IMR-90 (cell line): ENCODE results near the gene CNGB1. TPM values are rescaled to one million over a fixed set of nuclear protein-coding genes. Genes with fewer than 3 reads are reported as not detected.

ENCODE experiments used
- ATAC-seq: fragments of 200-7000 bp; cut with Tn5 transposase; 2 replicates; pipeline ENCODE4 v1.9.1; 2020; ENCODE audit warnings: low read depth, mild to moderate bottlenecking, moderate library complexity
- BruUV-seq: library from RNA; stranded (reverse); fragments of 400-500 nt; replicated peaks from 2 replicates; lab custom pipeline; 2021; lab: Mats Ljungman, UMichigan
- CTCF ChIA-PET: fragments of 300-600 bp; formaldehyde crosslinking; extraction: SDS; loops from one replicate; lab custom pipeline; 2021; ENCODE audit warnings: antibody characterized with exemption; lab: Yijun Ruan, JAX
- POLR2A ChIA-PET: fragments of 300-600 bp; sonication (Branson Sonifier 250); formaldehyde crosslinking; loops from one replicate; lab custom pipeline; 2022; ENCODE audit warnings: antibody characterized with exemption; ENCODE audit not compliant: unreplicated experiment; lab: Charles Lee
- DNase-seq: peaks from one replicate; pipeline ENCODE4 v3.0.0; 2013
- H2AFZ ChIP-seq: replicated peaks from 2 replicates; pipeline ENCODE3; 2013; ENCODE audit warnings: low read length, mild to moderate bottlenecking; ENCODE audit not compliant: poor library complexity
- H2AK5ac ChIP-seq: 2 replicates; pipeline ENCODE4 v1.6.1; 2013; ENCODE audit warnings: low read depth, low read length, inconsistent platforms
- H2AK9ac ChIP-seq: replicated peaks from 2 replicates; pipeline ENCODE3; 2013; ENCODE audit warnings: mild to moderate bottlenecking, low read depth, low read length, moderate library complexity; ENCODE audit not compliant: poor library complexity
- H2BK120ac ChIP-seq: 2 replicates; pipeline ENCODE4 v1.6.1; 2013; ENCODE audit warnings: low read depth, low read length, inconsistent platforms
- H2BK15ac ChIP-seq: 3 replicates; pipeline ENCODE4 v1.6.1; 2013; ENCODE audit warnings: low read depth, low read length, inconsistent platforms
- H2BK20ac ChIP-seq: 2 replicates; pipeline ENCODE4 v1.6.1; 2013; ENCODE audit warnings: low read depth, mild to moderate bottlenecking, inconsistent platforms, low read length, moderate library complexity
- H2BK5ac ChIP-seq: 2 replicates; pipeline ENCODE4 v1.6.1; 2013; ENCODE audit warnings: mild to moderate bottlenecking, low read depth, low read length, inconsistent platforms; ENCODE audit not compliant: poor library complexity, severe bottlenecking
- H3K14ac ChIP-seq: replicated peaks from 2 replicates; pipeline ENCODE4 v1.6.1; 2013; ENCODE audit warnings: low read depth, low read length, inconsistent platforms
- H3K18ac ChIP-seq: 2 replicates; pipeline ENCODE4 v1.6.1; 2013; ENCODE audit warnings: low read depth, low read length, control low read depth
- H3K23ac ChIP-seq: 2 replicates; pipeline ENCODE4 v1.6.1; 2013; ENCODE audit warnings: low read depth, low read length, inconsistent platforms
- H3K27ac ChIP-seq: 2 replicates; pipeline ENCODE4 v1.5.1; 2013; ENCODE audit warnings: mild to moderate bottlenecking, control low read depth, low read length; ENCODE audit not compliant: insufficient read depth
- H3K27me3 ChIP-seq: 2 replicates; pipeline ENCODE4 v1.6.1; 2013; ENCODE audit warnings: low read length; ENCODE audit not compliant: control insufficient read depth, insufficient read depth
- H3K36me3 ChIP-seq: 2 replicates; pipeline ENCODE4 v1.6.1; 2013; ENCODE audit warnings: low read length, mixed read lengths; ENCODE audit not compliant: control insufficient read depth, insufficient read depth
- H3K4ac ChIP-seq: 2 replicates; pipeline ENCODE4 v1.6.1; 2013; ENCODE audit warnings: low read depth, low read length, inconsistent platforms
- H3K4me1 ChIP-seq: 2 replicates; pipeline ENCODE4 v1.6.1; 2013; ENCODE audit warnings: low read length, mixed read lengths; ENCODE audit not compliant: control insufficient read depth, insufficient read depth
- H3K4me2 ChIP-seq: 2 replicates; pipeline ENCODE4 v1.6.1; 2013; ENCODE audit warnings: low read depth, mild to moderate bottlenecking, control low read depth, low read length, moderate library complexity
- H3K4me3 ChIP-seq: 2 replicates; pipeline ENCODE4 v1.5.1; 2013; ENCODE audit warnings: low read depth, mild to moderate bottlenecking, control low read depth, low read length, moderate library complexity; ENCODE audit not compliant: insufficient read depth
- H3K56ac ChIP-seq: 2 replicates; pipeline ENCODE4 v1.6.1; 2013; ENCODE audit warnings: low read length, inconsistent platforms; ENCODE audit not compliant: insufficient read depth; ENCODE audit errors: extremely low read depth
- H3K79me1 ChIP-seq, 2 experiments: 2 replicates each; pipeline ENCODE4 v1.6.1; 2013; ENCODE audit warnings: low read length in 2 of 2, inconsistent platforms in 1 of 2, low read depth in 1 of 2
- H3K9ac ChIP-seq: 2 replicates; pipeline ENCODE4 v1.6.1; 2013; ENCODE audit warnings: low read depth, low read length, control low read depth
- H3K9me1 ChIP-seq: 2 replicates; pipeline ENCODE4 v1.6.1; 2013; ENCODE audit warnings: low read length, inconsistent platforms; ENCODE audit not compliant: insufficient read depth
- H3K9me3 ChIP-seq: 2 replicates; pipeline ENCODE4 v1.6.1; 2013; ENCODE audit warnings: low read length; ENCODE audit not compliant: control insufficient read depth, insufficient read depth
- H4K20me1 ChIP-seq: 2 replicates; pipeline ENCODE4 v1.6.1; 2013; ENCODE audit warnings: low read length, inconsistent platforms; ENCODE audit not compliant: insufficient read depth
- H4K5ac ChIP-seq: 2 replicates; pipeline ENCODE4 v1.6.1; 2013; ENCODE audit warnings: mild to moderate bottlenecking, low read depth, low read length, control low read depth
- H4K8ac ChIP-seq, 2 experiments: 2 replicates each; pipeline ENCODE4 v1.6.1; 2013; ENCODE audit warnings: low read depth in 2 of 2, low read length in 2 of 2, control low read depth in 1 of 2, inconsistent platforms in 1 of 2
- H4K91ac ChIP-seq: 2 replicates; pipeline ENCODE4 v1.6.1; 2013; ENCODE audit warnings: low read depth, low read length, inconsistent platforms; ENCODE audit not compliant: insufficient read depth
- FOS ChIP-seq: fragments of 150-350 bp; IDR thresholded peaks from 2 replicates; pipeline ENCODE4 v1.6.1; 2016; ENCODE audit warnings: low read depth, low read length
- MXI1 ChIP-seq: IDR thresholded peaks from 2 replicates; pipeline ENCODE4 v1.6.1; 2012; ENCODE audit warnings: low read depth, mild to moderate bottlenecking, low read length, moderate library complexity, borderline replicate concordance
- WGBS, 2 experiments: methylation state at CpG; one replicate each; pipeline versions ENCODE4 v1.1.5 to v1.1.7; 2013; ENCODE audit warnings: missing lambda C conversion rate in 2 of 2; ENCODE audit not compliant: insufficient read length in 1 of 2; ENCODE audit errors: extremely low coverage in 2 of 2; 5-methylcytosine and 5-hydroxymethylcytosine counted together
- dilution Hi-C: fragments of 300-500 bp; cut with HindIII; formaldehyde crosslinking; loops from one replicate; pipeline ENCODE4 v1.14.3; 2018; ENCODE audit warnings: low sequenced_read_pairs; ENCODE audit not compliant: unreplicated experiment
- in situ Hi-C: fragments of 300-500 bp; cut with MboI; formaldehyde crosslinking; loops from 3 replicates; pipeline ENCODE4 v1.14.3; 2019; ENCODE audit warnings: low sequenced_read_pairs, inconsistent platforms, mixed read lengths
- intact Hi-C: fragments of 100-400 bp; cut with micrococcal nuclease; formaldehyde crosslinking; loops from 2 replicates; pipeline ENCODE4 v1.10.0; 2022
- polyA plus RNA-seq, 3 experiments: library from polyadenylated mRNA; depleted of rRNA; stranded (reverse); fragments of >200 nt; gene quantifications; 2 replicates each; pipeline ENCODE4 v1.2.3, GENCODE V29; 2012; ENCODE audit warnings: low replicate concordance in 1 of 3
- total RNA-seq: library from RNA; depleted of rRNA; stranded (reverse); fragments of >200 nt; gene quantifications from 2 replicates; pipeline ENCODE4 v1.2.3, GENCODE V29; 2012

The CNGB1 gene
- total and polyA plus RNA-seq, 2 of the 4 experiments (the other 2 are of a cell fraction), result not detected

DNA sequence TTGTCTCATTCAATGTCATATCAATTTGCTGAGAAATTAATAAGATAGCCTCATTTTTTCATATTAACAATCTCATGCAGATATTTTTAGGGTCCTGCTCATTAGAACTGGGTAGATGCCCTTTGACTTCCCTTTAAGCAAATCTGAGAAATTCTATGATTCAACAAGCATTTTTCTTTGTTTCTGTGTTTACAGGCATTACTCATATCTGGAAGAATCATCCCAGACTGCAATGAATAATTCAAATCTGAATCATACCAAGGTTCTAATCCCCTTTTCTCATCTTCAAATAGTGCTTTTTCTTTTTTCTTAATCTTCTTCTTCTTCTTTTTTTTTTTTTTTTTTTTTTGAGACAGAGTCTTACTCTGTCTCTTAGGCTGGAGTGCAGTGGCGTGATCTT is 99.5 kb downstream of the CNGB1 start:
- Histone ChIP-seq H3K27me3 (0 out of 2 replicates have a peak, but pooled peaks cover 2% of the 10 kb centered on the region), H4K20me1 (no peaks in the 10 kb centered on the region), H3K79me1 (no peaks in the 10 kb centered on the region; a peak in 1 of 4 replicates), H2AK5ac (peak overlapping the region; percentile 66), H3K9me1 (0 out of 2 replicates have a peak, but pooled peaks cover 3% of the 10 kb centered on the region), H3K56ac (no peak overlapping the region), H2BK15ac (no peak overlapping the region; the same call in 2 of the 3 replicates), H4K8ac (peak overlapping the region in 1 of 2 experiments; percentile 36; a peak in 1 of 4 replicates), H2BK20ac (peak overlapping the region; percentile 81; the same call in 1 of the 2 replicates), H2BK120ac (peak overlapping the region; percentile 45; the same call in 1 of the 2 replicates), H3K23ac (no peak overlapping the region), H4K91ac (peak overlapping the region; percentile 31; the same call in 1 of the 2 replicates), H4K5ac (no peak overlapping the region), H3K36me3 (no peaks in the 10 kb centered on the region), H3K27ac (peak overlapping the region; percentile 17; the same call in 1 of the 2 replicates), H2AK9ac (no peak overlapping the region), H3K9me3 (no peaks in the 10 kb centered on the region), H3K14ac (no peak overlapping the region), H2AFZ (no peak overlapping the region), H3K4me3 (no peak overlapping the region), H3K4me1 (peaks cover 8% of the 10 kb centered on the region), H3K9ac (no peak overlapping the region), H3K4me2 (no peak overlapping the region), H3K18ac (no peak overlapping the region), H3K4ac (0 out of 2 replicates have a peak overlapping the region, but pooled peaks have one; percentile 40), H2BK5ac (peak overlapping the region; percentile 51)
- CTCF ChIA-PET, result interaction anchor here (0.7 kb wide), 1 partner anchor 23 kb away, joined by 4 read pairs; no protein-coding TSS in a partner anchor
- TF ChIP-seq MXI1, result no peak
- peak; percentile 88 for TF ChIP-seq FOS
- BruUV-seq, result no TSS peak
- ATAC-seq, result peak; percentile 84
- in situ Hi-C loops, result no loop called here
- no CpG with 5 or more reads among the region's 1 CpG for WGBS, 2 experiments
- dilution Hi-C loops, result no loop called here
- POLR2A ChIA-PET, result no interaction called here
- intact Hi-C loops, result no loop called here
- DNase-seq, result peak; percentile 76
